HEK293 (cell line): ENCODE data around the gene ARHGAP32.

ENCODE experiments used
- CTCF ChIA-PET: fragments of 350-600 bp; formaldehyde crosslinking; extraction: SDS; loops from one replicate; lab custom pipeline; 2021; ENCODE audit warnings: antibody characterized with exemption; lab: Yijun Ruan, JAX
- POLR2A ChIA-PET: fragments of 300-600 bp; formaldehyde crosslinking; extraction: SDS; loops from one replicate; lab custom pipeline; 2020; ENCODE audit warnings: antibody characterized with exemption, inconsistent platforms; lab: Yijun Ruan, JAX
- H3K27ac ChIP-seq: fragments of 200-500 bp; sonication (Bioruptor generic); 2 replicates; pipeline ENCODE4 v1.5.1; 2014; ENCODE audit warnings: low read depth, low read length, control low read depth, inconsistent platforms; ENCODE audit errors: extremely low read depth
- H3K36me3 ChIP-seq, 2 experiments: fragments of 200-500 bp in 1 of 2; sonication (Bioruptor generic) in 1 of 2; 1 replicate in 1 of 2; 2 replicates in 1 of 2; pipeline ENCODE4 v1.5.1; 2014 to 2017; ENCODE audit warnings: inconsistent platforms in 2 of 2, low read length in 2 of 2; ENCODE audit not compliant: control insufficient read depth in 2 of 2, insufficient read depth in 1 of 2
- H3K4me1 ChIP-seq: fragments of 200-500 bp; sonication (Bioruptor generic); 2 replicates; pipeline ENCODE4 v1.5.1; 2014; ENCODE audit warnings: mild to moderate bottlenecking, low read length, inconsistent platforms; ENCODE audit not compliant: control insufficient read depth, insufficient read depth
- H3K4me3 ChIP-seq: 2 replicates; pipeline ENCODE4 v1.5.1; 2011; ENCODE audit warnings: low read depth, mild to moderate bottlenecking, control low read depth, low read length, moderate library complexity
- H3K9me3 ChIP-seq: fragments of 200-500 bp; sonication (Bioruptor generic); 2 replicates; pipeline ENCODE4 v1.5.1; 2014; ENCODE audit warnings: low read depth, low read length, inconsistent platforms; ENCODE audit not compliant: control insufficient read depth, insufficient read depth
- FEZF1 ChIP-seq: fragments of 450-650 bp; formaldehyde crosslinking; IDR thresholded peaks from 2 replicates; pipeline ENCODE4 v1.5.1; 2016; ENCODE audit warnings: missing biosample characterization, missing genetic modification characterization
- KLF16 ChIP-seq: fragments of 450-650 bp; formaldehyde crosslinking; IDR thresholded peaks from 2 replicates; pipeline ENCODE4 v1.5.1; 2017; ENCODE audit warnings: missing biosample characterization, missing genetic modification characterization
- ZNF133 ChIP-seq: fragments of 450-650 bp; formaldehyde crosslinking; IDR thresholded peaks from 2 replicates; pipeline ENCODE4 v1.5.1; 2016; ENCODE audit warnings: missing biosample characterization, missing genetic modification characterization
- ZNF184 ChIP-seq: fragments of 450-650 bp; IDR thresholded peaks from 2 replicates; pipeline ENCODE4 v1.5.1; 2018; ENCODE audit warnings: missing biosample characterization, mild to moderate bottlenecking, missing genetic modification characterization
- ZNF248 ChIP-seq: fragments of 450-650 bp; formaldehyde crosslinking; IDR thresholded peaks from 2 replicates; pipeline ENCODE4 v1.5.1; 2017; ENCODE audit warnings: missing biosample characterization, missing genetic modification characterization
- ZNF274 ChIP-seq, 2 experiments: fragments of 200-500 bp in 1 of 2; fragments of 450-650 bp in 1 of 2; sonication (Bioruptor generic) in 1 of 2; formaldehyde crosslinking in 1 of 2; IDR thresholded peaks; 2 replicates each; pipeline versions ENCODE4 v1.5.1 to v1.6.1; 2014 to 2016; ENCODE audit warnings: borderline replicate concordance in 1 of 2, inconsistent platforms in 1 of 2, low read length in 1 of 2, missing biosample characterization in 1 of 2, missing genetic modification characterization in 1 of 2
- ZNF324 ChIP-seq: fragments of 450-650 bp; formaldehyde crosslinking; IDR thresholded peaks from 2 replicates; pipeline ENCODE4 v1.5.1; 2016; ENCODE audit warnings: missing biosample characterization, missing genetic modification characterization
- ZNF707 ChIP-seq: fragments of 450-650 bp; formaldehyde crosslinking; IDR thresholded peaks from 2 replicates; pipeline ENCODE4 v1.5.1; 2016; ENCODE audit warnings: missing biosample characterization, missing genetic modification characterization
- TF ChIP-seq, protein P1 (sequence below): fragments of 450-650 bp; IDR thresholded peaks from 2 replicates; pipeline ENCODE4 v1.5.1; 2018; ENCODE audit warnings: missing biosample characterization, missing genetic modification characterization
- TF ChIP-seq, protein P2 (sequence below): fragments of 450-650 bp; formaldehyde crosslinking; IDR thresholded peaks from 2 replicates; pipeline ENCODE4 v1.5.1; 2016; ENCODE audit warnings: missing biosample characterization, missing genetic modification characterization
- TF ChIP-seq, protein P3 (sequence below): fragments of 450-650 bp; formaldehyde crosslinking; IDR thresholded peaks from 2 replicates; pipeline ENCODE4 v1.5.1; 2016; ENCODE audit warnings: missing biosample characterization, missing genetic modification characterization
- TF ChIP-seq, protein P4 (sequence below): IDR thresholded peaks from 2 replicates; pipeline ENCODE4 v1.6.1; 2011; ENCODE audit warnings: mild to moderate bottlenecking, low read depth, low read length, borderline replicate concordance
- TF ChIP-seq, protein P5 (sequence below): fragments of 450-650 bp; formaldehyde crosslinking; IDR thresholded peaks from 2 replicates; pipeline ENCODE4 v1.5.1; 2017; ENCODE audit warnings: missing biosample characterization, missing genetic modification characterization

Gene ARHGAP32

DNA sequence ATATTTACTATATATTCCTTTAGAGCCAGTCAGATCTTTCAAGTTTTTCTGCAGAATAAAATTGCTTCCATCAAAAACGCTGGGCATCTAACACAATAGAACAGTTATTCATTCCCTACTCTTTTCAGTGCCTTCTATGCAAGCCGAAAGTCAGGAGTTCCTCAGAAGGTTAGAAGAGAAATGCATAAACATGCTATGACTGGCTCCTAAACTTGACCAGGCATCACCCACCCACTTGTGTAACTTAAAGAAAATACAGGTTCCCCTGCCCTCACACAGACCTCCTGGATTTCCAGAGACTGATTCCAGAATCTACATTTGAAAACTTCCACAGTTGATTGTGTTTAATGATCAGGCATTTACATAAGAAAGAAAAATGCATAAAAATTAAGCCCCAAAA lies 19.3 kb upstream of the ARHGAP32 start (continued):
- no peak for TF ChIP-seq ZNF274 (IDR thresholded peaks at IDR 0.05; ENCODE audit: low read length)
- TF ChIP-seq ZNF274 (tag by site-specific recombination; IDR thresholded peaks at IDR 0.05; ENCODE audit: borderline replicate concordance): no peak
- no peak for TF ChIP-seq ZNF184 (tag by site-specific recombination)

DNA sequence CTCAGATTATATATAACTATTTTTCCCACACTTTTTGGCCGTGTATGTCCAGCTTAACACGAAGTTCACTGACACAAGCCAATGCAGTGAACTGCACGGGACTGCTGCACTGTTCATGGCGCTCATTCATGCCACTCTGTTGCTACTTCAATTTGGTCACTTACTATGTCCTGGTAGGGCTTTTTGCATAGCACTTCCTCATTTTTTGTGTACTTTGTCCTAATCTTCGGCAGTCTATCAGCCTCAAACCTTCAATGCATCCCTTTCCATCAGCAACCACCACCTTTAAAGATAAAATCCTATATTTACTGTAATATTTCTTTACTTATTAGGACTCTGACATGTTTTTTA lies 18.7 kb upstream of the ARHGAP32 start:
- H3K4me1 ChIP-seq: peaks cover 12% of the 10 kb centered on the region; the same call in 1 of the 2 replicates
- POLR2A ChIA-PET: no interaction called here
- TF ChIP-seq ZNF324 (tag by site-specific recombination) (no peak), ZNF248 (tag by site-specific recombination) (no peak)
- TF ChIP-seq, protein P1, sequence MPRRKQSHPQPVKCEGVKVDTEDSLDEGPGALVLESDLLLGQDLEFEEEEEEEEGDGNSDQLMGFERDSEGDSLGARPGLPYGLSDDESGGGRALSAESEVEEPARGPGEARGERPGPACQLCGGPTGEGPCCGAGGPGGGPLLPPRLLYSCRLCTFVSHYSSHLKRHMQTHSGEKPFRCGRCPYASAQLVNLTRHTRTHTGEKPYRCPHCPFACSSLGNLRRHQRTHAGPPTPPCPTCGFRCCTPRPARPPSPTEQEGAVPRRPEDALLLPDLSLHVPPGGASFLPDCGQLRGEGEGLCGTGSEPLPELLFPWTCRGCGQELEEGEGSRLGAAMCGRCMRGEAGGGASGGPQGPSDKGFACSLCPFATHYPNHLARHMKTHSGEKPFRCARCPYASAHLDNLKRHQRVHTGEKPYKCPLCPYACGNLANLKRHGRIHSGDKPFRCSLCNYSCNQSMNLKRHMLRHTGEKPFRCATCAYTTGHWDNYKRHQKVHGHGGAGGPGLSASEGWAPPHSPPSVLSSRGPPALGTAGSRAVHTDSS (tag by site-specific recombination): no peak
- TF ChIP-seq, protein P2, sequence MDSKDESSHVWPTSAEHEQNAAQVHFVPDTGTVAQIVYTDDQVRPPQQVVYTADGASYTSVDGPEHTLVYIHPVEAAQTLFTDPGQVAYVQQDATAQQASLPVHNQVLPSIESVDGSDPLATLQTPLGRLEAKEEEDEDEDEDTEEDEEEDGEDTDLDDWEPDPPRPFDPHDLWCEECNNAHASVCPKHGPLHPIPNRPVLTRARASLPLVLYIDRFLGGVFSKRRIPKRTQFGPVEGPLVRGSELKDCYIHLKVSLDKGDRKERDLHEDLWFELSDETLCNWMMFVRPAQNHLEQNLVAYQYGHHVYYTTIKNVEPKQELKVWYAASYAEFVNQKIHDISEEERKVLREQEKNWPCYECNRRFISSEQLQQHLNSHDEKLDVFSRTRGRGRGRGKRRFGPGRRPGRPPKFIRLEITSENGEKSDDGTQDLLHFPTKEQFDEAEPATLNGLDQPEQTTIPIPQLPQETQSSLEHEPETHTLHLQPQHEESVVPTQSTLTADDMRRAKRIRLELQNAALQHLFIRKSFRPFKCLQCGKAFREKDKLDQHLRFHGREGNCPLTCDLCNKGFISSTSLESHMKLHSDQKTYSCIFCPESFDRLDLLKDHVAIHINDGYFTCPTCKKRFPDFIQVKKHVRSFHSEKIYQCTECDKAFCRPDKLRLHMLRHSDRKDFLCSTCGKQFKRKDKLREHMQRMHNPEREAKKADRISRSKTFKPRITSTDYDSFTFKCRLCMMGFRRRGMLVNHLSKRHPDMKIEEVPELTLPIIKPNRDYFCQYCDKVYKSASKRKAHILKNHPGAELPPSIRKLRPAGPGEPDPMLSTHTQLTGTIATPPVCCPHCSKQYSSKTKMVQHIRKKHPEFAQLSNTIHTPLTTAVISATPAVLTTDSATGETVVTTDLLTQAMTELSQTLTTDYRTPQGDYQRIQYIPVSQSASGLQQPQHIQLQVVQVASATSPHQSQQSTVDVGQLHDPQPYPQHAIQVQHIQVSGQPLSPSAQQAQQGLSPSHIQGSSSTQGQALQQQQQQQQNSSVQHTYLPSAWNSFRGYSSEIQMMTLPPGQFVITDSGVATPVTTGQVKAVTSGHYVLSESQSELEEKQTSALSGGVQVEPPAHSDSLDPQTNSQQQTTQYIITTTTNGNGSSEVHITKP (tag by site-specific recombination): no peak
- TF ChIP-seq, protein P3, sequence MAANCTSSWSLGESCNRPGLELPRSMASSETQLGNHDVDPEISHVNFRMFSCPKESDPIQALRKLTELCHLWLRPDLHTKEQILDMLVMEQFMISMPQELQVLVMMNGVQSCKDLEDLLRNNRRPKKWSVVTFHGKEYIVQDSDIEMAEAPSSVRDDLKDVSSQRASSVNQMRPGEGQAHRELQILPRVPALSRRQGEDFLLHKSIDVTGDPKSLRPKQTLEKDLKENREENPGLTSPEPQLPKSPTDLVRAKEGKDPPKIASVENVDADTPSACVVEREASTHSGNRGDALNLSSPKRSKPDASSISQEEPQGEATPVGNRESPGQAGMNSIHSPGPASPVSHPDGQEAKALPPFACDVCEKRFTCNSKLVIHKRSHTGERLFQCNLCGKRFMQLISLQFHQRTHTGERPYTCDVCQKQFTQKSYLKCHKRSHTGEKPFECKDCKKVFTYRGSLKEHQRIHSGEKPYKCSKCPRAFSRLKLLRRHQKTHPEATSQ (tag by site-specific recombination): no peak
- CTCF ChIA-PET: no interaction called here
- no peak overlapping the region for H3K4me3 ChIP-seq
- H3K36me3 ChIP-seq: no peaks in the 10 kb centered on the region
- no peak overlapping the region for H3K27ac ChIP-seq
- H3K9me3 ChIP-seq: no peaks in the 10 kb centered on the region

DNA sequence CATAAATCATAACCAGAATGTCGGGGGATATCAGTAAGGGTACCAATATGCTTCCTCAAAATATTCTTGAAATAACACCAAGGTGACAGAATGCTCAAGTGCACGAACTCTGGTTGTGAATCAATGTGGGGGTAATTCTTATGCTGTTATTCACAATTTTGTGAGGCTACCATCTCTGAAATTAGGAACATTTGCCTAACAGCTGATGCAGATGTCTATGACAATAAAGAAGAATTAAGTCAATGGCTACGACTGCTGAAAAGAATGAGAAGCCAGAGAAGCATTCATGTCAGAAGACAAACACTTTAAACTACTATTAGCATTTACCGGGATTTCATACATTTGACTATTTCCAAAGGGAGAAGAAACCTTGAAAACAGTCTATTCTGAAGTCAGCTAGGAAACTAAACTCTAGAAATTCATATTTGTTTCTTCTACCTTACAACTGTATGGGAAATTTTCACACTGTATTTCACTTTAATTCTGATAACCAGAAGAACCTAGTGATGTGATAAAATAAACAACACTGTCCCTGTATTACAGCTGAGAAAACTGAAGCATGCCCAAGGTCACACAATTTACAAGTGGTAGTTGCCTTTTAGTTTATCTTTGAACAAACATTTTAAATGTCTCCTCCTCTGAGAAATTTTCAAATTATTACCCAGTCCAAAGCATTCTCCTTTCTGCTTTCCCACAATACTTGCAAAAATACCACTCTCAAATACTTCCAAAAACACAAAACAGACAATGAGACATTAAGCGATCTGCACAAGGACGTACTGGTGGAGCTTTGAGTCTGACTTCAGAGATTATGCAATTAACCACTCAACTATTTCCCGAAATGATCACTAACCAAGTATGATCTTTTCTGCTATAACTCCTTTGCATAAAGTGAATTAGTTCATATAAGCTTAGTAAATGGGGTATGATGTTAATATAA lies 18.0 kb upstream of the ARHGAP32 start:
- Histone ChIP-seq H3K4me3 (no peak overlapping the region), H3K4me1 (peaks cover 12% of the 10 kb centered on the region; the same call in 1 of the 2 replicates), H3K36me3 (no peaks in the 10 kb centered on the region), H3K9me3 (no peaks in the 10 kb centered on the region), H3K27ac (no peak overlapping the region)
- ChIA-PET POLR2A (no interaction called here), CTCF (no interaction called here)
- TF ChIP-seq KLF16 (tag by site-specific recombination) (no peak), FEZF1 (no peak), ZNF707 (tag by site-specific recombination) (no peak), ZNF133 (tag by site-specific recombination) (no peak)
- TF ChIP-seq, protein P4, sequence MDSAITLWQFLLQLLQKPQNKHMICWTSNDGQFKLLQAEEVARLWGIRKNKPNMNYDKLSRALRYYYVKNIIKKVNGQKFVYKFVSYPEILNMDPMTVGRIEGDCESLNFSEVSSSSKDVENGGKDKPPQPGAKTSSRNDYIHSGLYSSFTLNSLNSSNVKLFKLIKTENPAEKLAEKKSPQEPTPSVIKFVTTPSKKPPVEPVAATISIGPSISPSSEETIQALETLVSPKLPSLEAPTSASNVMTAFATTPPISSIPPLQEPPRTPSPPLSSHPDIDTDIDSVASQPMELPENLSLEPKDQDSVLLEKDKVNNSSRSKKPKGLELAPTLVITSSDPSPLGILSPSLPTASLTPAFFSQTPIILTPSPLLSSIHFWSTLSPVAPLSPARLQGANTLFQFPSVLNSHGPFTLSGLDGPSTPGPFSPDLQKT: no peak
- TF ChIP-seq, protein P5, sequence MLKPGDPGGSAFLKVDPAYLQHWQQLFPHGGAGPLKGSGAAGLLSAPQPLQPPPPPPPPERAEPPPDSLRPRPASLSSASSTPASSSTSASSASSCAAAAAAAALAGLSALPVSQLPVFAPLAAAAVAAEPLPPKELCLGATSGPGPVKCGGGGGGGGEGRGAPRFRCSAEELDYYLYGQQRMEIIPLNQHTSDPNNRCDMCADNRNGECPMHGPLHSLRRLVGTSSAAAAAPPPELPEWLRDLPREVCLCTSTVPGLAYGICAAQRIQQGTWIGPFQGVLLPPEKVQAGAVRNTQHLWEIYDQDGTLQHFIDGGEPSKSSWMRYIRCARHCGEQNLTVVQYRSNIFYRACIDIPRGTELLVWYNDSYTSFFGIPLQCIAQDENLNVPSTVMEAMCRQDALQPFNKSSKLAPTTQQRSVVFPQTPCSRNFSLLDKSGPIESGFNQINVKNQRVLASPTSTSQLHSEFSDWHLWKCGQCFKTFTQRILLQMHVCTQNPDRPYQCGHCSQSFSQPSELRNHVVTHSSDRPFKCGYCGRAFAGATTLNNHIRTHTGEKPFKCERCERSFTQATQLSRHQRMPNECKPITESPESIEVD (tag by site-specific recombination): peak; percentile 46
